ENCODE data around the gene SAFB.

SAFB gene

DNA sequence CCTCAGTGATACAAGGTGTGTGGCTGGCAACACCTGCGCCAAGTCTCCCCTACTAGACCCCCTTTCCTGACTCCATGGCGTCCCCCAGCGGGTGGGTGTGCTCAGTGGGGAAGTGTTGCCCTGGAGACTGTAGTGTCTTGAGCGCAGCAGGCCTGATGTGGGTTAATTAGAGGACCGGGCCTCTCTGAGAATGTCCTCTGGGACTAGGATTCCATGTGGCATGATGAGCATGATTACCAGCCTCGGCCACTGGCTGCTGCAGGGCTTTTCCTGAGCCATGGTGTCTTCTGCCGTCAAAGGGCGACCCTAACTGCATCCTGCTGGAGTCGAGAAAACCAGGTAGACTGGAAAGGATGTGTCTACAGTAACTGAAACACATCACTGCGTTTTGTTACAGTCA is 29.4 kb downstream of the SAFB start:
- TF ChIP-seq, protein P1, sequence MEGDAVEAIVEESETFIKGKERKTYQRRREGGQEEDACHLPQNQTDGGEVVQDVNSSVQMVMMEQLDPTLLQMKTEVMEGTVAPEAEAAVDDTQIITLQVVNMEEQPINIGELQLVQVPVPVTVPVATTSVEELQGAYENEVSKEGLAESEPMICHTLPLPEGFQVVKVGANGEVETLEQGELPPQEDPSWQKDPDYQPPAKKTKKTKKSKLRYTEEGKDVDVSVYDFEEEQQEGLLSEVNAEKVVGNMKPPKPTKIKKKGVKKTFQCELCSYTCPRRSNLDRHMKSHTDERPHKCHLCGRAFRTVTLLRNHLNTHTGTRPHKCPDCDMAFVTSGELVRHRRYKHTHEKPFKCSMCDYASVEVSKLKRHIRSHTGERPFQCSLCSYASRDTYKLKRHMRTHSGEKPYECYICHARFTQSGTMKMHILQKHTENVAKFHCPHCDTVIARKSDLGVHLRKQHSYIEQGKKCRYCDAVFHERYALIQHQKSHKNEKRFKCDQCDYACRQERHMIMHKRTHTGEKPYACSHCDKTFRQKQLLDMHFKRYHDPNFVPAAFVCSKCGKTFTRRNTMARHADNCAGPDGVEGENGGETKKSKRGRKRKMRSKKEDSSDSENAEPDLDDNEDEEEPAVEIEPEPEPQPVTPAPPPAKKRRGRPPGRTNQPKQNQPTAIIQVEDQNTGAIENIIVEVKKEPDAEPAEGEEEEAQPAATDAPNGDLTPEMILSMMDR (IDR thresholded peaks at IDR 0.05; ENCODE audit: control extremely low read depth, extremely low read depth, low read depth, missing control alignments): no peak
- DNase-seq (ENCODE audit: extremely low spot score): no peak
- POLR2A ChIA-PET: no interaction called here
- CTCF ChIA-PET: no interaction called here

DNA sequence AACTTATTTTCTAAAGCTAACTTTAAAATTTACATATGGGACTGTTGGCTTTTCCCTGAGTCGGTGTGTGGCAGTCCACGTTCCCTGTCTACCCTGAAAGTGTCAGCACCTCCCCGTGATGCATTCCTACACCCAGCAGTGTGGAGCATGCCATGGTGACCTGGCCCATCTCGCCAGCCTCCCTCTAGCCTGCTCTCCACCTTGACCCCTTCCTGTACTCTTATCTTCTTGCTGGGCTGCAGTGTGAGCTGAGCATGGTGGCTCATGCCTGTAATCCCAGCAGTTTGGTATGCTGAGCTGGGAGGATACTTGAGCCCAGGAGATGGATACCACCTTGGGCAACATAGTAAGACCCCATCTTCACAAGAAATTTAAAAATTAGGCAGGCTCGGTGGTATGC is 32.0 kb downstream of the SAFB start:
- TF ChIP-seq, protein P1 (IDR thresholded peaks at IDR 0.05; ENCODE audit: control extremely low read depth, extremely low read depth, low read depth, missing control alignments): no peak
- POLR2A ChIA-PET: no interaction called here

DNA sequence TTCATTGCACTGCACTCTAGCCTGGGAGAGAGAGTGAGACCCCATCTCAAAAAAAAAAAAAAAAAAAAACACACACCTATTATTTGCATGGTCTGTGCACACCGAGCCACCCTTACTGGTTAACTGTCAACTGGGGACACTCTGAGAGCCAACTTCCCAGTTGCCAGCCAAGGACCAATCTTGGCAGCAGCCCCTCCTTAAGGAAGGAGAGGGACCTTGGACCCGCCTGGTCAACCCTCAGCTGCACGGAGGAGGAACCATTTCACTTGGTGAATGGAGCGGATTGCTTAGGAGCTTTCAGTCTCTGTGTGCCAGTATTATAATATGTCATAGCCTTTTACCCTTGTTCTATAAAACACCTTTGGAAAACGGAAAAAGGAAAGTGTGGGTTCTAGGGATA is 32.5 kb downstream of the SAFB start:
- DNase-seq (ENCODE audit: extremely low spot score): no peak
- POLR2A ChIA-PET: no interaction called here
- TF ChIP-seq, protein P1 (IDR thresholded peaks at IDR 0.05; ENCODE audit: control extremely low read depth, extremely low read depth, low read depth, missing control alignments): no peak
- CTCF ChIA-PET: interaction anchor here (1.0 kb wide), 1 partner anchor 32 kb away, joined by 3 read pairs; no protein-coding TSS in a partner anchor

More for the DNA sequence above, 32.0 kb downstream of the SAFB start:
- DNase-seq (ENCODE audit: extremely low spot score): no peak
- CTCF ChIA-PET: interaction anchor here (1.0 to 1.3 kb wide), 2 partner anchors 10 to 33 kb away, joined by 3 to 4 read pairs; no protein-coding TSS in a partner anchor

DNA sequence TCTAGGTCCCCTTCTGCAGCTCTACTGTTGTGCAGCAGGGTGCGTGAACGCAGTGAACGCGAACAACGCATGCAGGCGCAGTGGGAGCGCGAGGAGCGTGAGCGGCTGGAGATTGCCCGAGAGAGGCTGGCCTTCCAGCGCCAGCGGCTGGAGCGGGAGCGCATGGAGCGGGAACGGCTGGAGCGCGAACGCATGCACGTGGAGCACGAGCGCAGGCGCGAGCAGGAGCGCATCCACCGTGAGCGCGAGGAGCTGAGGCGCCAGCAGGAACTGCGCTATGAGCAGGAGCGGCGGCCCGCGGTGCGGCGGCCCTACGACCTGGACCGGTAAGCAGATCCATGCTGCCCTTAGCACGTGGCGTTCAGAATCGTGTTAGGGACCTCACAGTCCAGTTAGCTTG is 38.6 kb downstream of the SAFB start:
- TF ChIP-seq, protein P1 (IDR thresholded peaks at IDR 0.05; ENCODE audit: control extremely low read depth, extremely low read depth, low read depth, missing control alignments): no peak
- ChIA-PET CTCF (interaction anchor here (1.1 to 1.9 kb wide), 3 partner anchors 10 to 28 kb away, joined by 3 to 9 read pairs (median 3); no protein-coding TSS in a partner anchor), POLR2A (interaction anchor here (0.6 kb wide), 1 partner anchor 197 kb away, joined by 4 read pairs; no protein-coding TSS in a partner anchor)

DNA sequence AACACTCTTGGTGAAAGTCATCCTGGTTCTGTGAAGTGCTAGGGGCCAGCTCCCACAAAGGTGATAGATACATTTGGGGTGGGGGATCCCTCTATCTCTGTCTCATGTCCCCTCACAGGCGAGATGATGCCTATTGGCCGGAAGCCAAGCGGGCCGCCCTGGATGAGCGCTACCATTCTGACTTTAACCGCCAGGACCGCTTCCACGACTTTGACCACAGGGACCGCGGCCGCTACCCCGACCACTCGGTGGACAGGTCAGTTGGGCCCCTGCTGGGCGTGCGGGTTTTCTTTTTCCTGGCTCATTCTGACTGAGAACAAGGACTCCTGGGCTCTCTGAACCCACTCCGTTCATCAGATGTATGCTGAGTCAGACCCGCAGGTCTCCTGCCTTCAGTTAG is 41.0 kb downstream of the SAFB start:
- CTCF ChIA-PET: interaction anchor here (1.5 kb wide), 1 partner anchor 22 kb away, joined by 3 read pairs; no protein-coding TSS in a partner anchor
- TF ChIP-seq, protein P1 (IDR thresholded peaks at IDR 0.05; ENCODE audit: control extremely low read depth, extremely low read depth, low read depth, missing control alignments): no peak
- DNase-seq (ENCODE audit: extremely low spot score): no peak
- POLR2A ChIA-PET: no interaction called here

More for the DNA sequence above, 38.6 kb downstream of the SAFB start:
- DNase-seq (ENCODE audit: extremely low spot score): no peak

DNA sequence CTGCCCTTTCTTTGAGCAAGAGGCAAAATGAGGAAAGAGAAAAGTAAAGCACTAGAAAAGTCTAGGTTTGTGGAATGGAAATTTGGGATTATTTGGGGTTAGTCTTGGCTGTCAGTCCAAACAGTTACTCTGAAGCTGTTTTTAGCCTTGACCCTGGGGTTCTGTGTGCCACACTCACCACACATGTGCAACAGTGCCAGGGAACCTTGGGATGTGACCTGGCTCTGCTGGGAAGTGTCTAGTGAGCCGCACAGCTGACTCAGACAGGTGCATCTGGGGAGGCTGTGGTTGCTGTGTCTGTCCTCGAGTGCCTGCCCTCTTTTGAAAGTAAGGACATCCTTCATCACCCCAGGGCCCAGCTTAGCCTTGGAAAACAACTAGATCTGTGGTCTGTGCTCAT is 41.6 kb downstream of the SAFB start:
- no peak for DNase-seq (ENCODE audit: extremely low spot score)
- TF ChIP-seq, protein P1 (IDR thresholded peaks at IDR 0.05; ENCODE audit: control extremely low read depth, extremely low read depth, low read depth, missing control alignments): no peak
- CTCF ChIA-PET: interaction anchor here (1.3 to 1.5 kb wide), 2 partner anchors 10 to 22 kb away, joined by 3 to 4 read pairs; no protein-coding TSS in a partner anchor
- POLR2A ChIA-PET: no interaction called here

Data from GM10248 (cell line).